NCI-H187 treated with DMSO at 0.1 percent for 48 hours (cell line): ENCODE data around the gene IMPDH1.

Experiments used
- DNase-seq: peaks from one replicate; lab custom pipeline; 2025; lab: John Stamatoyannopoulos, UW

The IMPDH1 gene

DNA sequence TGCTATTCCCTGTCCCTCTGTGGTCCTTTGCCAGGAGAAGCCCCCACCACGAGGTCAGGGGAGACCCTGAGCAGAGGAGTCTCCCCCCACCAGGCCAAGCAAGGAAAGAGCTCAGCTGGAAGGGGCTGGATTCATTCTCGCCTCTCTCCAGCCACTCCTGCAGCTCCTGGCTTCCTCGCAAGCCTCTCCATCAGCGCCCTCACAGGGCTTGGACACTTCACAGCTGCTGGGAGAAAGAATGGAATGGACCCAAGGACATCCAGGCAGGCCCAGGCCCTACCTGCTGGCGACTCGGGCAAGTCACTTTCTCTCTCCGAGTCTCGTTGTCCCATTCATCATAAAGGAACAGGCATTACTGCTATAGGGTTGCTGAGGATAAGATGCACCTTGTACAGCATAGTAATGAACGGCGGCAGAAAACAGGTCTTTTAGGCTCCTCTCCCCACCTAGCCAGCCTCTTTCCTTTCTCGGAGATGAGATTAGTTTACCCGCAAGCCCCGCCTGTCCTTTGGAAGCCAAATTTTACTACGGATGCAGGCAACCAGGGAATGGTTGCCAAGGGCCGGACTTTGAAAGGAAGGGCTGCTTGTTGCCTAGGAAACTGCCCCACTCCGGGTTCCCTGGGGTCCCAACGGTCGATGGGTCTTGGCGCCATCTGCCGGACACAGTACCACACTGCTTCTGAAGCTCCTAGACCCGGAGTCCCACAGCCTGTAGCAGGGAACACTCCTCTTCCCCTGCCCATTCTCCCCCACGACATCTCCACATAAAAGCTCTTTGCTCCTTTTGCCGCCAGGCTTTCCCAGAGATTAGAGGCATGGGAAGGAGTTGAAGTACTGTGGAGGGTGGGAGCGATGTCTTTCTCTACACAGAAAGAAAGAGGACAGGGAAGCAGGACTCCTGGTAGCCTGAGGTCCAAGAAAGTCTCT lies 22.3 kb downstream of the IMPDH1 start:
- no peak for DNase-seq

DNA sequence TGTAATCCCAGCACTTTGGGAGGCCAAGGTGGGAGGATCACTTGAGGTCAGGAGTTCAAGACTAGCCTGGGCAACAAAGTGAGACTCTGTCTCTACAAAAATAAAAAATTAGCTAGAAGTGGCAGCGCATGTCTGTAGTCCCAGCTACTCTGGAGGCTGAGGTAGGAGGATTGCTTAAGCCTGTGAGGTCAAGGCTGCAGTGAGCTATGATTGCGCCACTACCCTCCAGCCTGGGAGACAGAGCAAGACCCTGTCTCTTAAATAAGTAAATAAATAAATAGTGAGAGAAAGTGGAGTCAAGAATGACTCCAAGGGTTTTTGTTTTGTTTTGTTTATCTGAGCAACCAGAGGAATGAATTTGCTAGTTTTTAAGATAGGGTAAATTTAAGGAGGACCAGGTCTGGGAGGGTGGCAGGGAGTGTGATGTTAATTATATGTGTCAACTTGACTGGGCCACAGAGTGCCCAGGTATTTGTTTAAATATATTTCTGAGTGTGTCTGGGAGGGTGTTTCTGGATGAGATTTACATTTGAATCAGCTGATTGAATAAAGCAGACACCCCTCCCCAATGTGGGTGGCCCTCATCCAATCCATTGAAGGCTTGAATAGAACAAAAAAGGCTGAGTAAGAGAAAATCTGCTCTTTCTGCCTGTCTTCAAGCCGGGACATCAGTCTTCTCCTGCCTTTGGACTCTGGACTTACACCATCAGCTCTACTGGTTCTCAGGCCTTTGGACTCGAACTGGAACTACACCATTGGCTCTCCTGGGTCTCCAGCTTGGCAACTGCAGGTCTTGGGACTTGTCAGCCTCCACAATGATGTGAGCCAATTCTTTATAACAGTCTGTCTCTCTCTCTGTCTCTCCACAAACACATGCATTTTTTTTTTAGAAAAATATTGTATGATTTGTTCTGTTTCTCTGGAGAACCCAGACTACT lies 23.5 kb downstream of the IMPDH1 start:
- no peak for DNase-seq

DNA sequence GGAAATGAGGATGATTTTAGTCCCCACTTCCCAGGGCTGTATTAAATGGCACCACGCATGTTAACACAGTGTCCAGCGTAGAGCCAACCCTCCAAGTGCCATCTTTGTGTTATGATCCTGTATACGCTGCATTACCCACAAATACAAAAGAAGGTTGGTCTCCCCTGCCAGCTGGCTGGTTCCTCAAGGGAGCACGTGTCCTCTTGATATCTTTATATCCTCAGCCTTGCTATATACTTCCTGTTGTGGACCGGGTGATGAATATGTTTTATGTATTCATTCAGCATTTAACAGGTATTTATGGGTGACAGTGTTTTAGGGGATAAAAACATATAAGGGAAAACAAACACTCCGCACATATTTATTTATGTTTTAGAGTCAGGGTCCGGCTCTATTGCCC lies 25.1 kb downstream of the IMPDH1 start:
- DNase-seq: no peak

DNA sequence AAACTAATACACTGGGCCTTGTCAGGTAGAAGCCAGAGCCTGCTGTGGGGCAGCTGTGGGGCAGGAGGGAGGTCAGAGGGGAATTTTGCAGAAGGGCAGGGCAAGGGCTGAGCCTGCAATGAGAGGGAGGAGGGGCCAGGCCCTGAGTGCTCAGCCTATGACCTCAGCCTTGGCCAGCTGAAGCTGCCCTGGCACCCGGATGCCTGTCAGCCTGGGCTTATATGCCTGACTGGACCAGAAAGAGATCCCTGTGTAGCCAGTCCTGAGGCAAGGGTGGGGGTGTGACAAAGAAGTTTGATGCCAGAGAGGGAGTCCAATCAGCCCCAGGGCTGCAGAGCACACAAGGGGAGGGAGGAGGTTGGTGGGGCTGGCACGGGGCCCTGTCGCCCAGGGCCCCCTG lies 26.0 kb downstream of the IMPDH1 start:
- DNase-seq: no peak

DNA sequence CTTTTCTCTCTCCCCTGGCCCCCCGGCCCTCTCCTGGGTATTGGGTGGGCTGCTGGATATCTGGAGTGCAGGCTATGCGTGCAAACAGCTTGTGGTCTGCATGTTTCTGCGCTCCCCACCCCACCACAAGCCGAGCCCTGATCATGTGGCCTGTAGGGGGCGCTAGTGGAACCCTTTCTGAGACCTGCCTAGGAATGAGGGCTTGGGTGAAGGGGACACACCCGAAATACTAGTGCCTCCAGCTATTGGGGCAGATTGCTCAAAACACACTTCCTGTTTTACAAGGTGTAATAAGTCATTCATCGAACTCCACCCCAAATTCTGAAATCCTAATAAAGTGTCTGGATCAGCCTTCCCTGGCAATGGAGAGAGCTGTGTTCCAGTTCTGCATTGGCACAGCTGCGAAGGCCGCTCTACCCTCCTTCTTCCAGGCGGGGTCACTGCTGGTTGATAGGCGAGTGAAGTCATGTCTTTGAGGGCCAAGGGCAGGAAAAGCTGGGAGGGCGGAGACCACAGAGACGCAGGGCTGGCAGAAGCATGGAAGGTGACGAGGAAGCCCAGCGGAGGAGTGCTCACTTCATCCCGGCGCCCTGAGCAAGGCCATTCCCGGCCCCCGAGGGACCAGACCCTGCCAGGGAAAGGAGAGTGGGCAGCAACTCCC lies 28.5 kb downstream of the IMPDH1 start:
- DNase-seq: no peak

DNA sequence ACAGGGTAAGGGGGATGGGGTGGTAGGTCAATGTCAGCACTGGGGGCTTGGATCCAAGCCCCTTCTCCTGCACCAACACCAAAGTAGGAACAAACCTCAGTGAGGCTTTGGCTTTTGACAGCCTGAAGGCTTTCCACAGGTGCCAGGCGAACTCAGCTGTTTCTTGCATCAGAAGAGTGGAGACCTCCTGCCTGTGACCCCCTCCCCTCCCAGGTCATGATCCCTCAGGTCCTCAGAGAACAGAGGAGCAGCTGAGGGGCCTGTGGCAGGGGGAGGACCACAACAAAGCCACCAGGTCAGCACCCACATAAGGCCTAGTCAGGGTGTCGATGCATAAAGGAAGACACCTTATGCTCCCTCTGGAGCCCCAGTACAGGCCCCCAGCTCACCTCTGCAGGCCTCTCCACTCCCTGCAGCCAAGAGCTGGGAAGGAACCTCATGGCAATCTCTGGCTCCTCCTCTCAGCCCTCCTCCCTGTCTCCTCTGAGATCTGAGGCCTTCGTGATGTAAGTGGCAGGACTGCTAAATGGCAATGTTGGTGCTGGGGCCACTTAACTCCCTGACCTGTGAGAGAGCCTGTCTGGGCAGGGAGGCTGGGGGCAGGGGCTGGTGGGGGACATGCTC lies 29.2 kb downstream of the IMPDH1 start:
- no peak for DNase-seq

DNA sequence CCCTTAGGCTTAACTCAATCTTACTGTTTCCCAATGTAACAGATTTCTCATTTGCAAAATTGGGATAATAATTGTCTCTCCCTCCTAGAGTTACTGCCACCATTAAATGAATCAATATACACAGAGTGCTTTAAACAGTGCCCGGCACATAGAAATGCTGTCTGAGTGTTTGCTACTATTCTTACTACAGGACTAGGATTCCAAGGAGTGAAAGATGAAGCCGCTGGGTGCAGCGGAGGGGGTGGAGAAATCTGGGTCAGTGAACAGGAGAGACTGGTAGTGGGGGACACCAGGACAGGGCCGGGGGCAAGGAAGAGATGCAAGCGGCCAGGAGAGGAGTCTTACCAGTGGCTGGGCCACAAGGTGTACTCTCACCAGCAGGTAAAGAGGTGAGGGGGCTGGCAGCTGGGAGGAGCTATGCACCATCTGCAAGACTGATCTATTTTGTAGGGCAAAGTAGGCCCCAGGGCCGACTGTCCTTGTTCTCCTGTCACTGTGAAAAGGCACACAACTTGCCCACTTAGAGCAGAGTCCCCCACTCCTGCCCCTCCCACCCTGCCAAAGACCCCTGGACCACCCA lies 29.8 kb downstream of the IMPDH1 start:
- no peak for DNase-seq

DNA sequence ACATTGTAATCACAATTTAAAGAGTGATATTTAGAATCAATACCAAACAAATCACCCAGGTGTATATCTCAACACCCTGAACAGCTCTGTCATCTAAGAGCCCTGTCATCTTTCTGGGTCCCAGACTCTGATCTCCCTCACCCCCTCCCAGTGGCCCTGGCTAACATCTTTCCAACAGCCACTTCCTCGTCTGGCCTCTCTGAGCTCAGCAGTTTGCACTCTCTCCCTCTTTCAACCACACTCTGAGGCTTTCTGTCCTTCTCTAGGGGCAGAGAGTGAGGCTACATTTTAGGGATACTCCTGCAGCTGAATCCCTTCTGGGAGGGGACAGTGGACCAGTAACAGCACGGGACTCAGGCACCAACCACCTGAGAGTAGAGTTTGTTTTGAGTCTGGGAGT lies 31.1 kb downstream of the IMPDH1 start:
- DNase-seq: no peak

DNA sequence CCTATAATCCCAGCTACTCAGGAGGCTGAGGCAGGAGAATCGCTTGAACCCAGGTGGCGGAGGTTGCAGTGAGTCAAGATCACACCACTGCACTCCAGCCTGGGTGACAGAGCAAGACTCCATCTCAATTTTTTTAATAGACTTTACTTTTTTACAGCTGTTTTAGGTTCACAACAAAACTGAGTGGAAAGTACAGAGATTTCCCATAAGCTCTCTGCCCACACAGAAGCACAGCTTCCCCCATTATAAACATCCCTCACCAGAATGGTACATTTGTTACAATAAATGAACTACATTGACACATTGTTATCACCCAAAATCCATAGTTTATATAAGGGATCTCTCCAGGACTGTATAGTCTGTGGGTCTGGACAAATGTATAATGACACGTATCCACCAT lies 33.7 kb downstream of the IMPDH1 start:
- no peak for DNase-seq

DNA sequence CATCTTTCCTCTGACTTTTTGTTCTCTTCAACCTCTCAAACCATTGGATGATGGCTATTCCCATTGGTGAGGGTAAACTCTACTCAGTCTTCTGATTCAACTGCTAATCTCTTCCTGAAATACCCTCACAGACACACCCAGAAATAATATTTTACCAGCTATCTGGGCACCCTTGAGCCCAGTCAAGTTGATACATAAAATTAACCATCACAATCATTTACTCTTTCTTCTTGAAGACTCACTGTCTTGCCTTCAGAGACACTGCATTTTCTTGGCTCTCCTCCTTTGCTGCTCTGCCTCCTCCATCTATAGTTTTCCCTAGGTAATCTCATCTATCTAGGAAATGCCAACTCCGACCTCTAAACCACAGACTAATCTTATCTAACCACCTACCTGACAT lies 35.7 kb downstream of the IMPDH1 start:
- DNase-seq: no peak

DNA sequence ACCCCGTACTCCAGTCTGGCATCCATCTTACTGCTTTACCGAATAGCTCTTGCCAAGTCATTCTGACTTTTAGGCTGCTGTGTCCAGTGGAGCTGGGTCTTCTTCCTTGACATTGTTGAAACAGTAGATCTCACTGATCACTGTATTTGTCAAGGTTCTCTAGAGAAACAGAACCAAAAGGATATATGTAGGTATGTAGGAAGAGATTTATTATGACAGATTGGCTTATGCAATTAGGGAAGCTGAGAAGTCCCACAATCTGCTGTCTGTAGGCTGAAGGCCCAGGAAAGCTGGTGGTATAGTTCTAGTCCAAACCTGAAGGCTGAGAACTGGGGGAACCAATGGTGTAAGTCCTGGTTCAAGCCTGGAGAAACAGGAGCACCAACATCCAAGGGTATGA lies 36.2 kb downstream of the IMPDH1 start:
- DNase-seq: no peak

DNA sequence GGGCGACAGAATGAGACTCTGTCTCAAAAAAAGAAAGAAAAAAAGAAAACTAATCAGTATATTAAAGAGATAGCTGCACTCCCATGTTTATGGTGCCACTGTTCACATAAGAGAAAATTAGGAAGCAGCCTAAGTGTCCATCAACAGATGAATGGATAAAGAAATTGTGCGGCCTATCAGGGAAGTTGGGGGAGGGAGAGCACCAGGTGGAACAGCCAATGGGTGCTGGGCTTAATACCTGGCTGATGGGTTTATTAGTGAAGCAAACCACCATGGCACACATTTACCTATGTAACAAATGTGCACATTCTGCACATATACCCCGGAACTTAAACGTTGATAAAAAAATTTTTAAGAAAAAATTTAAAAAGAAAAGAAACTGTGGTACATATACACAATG lies 39.3 kb downstream of the IMPDH1 start:
- no peak for DNase-seq

DNA sequence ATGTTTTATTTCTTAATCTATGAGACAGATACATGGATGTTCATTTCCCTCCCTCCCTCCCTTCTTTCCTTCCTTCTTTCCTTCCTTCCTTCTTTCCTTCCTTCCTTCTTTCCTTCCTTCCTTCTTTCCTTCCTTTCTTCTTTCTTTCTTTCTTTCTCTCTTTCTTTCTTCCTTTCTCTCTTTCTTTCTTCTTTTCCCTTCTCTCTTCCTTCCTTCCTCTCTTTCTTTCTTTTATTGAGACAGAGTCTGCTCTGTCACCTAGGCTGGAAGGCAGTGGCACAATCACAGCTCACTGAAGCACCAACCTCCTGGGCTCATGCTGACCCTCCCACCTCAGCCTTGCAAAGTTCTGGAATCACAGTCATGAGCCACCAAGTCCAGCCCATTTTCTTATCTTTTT lies 42.8 kb downstream of the IMPDH1 start:
- no peak for DNase-seq

DNA sequence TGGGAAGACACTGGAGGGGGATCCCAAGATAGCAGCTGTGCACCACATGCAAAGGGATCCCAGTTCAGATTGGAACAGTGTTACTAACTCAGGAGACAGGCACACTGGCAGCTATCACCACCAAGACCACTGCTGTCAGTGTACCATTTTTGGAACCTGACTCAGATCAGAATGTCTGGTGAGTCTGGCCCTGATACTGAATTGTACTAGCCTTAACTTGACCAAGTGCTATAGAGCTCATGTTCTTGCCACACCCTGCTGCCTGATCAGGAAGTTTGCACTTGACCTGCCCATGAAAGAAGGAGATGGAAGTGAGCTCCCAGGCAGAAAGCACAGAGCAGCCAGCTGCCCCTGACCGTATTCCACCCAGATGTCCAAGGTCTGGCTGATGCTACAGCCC lies 43.5 kb downstream of the IMPDH1 start:
- no peak for DNase-seq

DNA sequence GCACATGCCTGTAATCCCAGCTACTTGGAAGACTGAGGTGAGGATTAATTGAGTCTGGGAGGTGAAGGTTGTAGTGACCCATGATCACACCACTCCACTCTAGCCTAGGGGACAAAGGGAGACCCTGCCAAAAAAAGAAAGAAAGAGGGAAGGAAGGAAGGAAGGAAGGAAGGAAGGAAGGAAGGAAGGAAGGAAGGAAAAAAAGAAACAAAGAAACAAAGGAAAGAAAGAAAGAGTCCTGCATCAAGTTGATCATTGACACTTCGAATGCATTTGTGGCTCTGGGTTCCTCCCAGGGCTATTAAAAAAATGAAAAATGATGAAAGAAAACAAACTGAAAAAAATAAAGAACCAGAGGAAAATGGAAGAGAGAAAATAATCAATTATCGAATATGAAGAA lies 44.4 kb downstream of the IMPDH1 start:
- no peak for DNase-seq

DNA sequence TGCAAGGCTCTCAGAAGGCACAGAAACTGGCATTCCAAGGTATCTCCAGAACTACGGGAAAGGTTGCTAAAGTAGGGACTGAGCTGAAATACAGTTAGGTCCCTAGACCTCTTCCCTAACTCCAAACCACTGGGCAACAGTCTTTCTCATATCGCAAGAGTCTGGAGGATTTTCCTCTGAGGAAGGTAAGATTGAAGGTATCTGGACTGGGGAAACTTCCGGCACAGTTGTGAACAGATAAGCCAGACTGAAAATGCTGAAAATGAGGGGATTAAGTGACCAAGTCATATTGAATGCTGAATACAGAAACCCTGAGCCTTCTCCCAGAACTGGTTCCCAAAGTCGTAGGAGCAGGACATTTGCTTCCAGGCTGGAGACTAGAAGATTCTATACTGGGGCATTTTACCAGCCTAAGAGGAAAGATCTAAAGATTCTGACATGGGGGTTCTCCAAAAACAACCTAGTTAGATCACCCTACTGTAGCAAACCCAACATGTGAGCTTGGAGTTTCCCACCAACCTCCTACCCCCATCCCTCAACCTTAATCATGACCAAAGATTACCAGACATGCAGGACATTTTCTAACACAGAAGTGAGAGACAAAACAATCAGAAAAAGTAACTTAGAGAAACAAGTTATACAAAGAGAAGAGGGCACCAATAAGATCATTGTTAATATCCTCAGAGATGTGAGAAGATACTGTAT lies 45.5 kb downstream of the IMPDH1 start:
- no peak for DNase-seq

DNA sequence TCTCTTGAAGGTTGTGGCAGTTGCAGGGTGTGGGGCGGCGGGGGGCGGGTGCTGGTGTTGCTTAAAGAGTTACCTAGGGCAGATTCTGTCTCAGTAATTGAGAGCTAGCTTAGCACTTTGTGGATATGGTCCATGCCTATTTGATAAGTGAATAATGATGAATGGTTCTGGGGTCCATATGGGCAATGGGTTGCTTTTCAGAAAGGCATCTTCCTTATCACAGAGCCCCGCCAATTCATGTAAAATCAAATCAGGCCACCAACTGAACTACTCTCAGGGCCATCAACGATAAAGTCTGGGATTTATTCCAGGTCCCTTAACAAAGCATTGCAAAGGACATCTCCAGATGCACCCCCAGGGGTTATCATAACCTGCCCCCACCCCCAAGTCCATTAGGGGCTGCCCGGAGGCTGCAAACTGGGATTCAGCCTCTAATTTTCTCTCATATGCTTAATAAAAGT lies 46.5 kb downstream of the IMPDH1 start:
- no peak for DNase-seq

DNA sequence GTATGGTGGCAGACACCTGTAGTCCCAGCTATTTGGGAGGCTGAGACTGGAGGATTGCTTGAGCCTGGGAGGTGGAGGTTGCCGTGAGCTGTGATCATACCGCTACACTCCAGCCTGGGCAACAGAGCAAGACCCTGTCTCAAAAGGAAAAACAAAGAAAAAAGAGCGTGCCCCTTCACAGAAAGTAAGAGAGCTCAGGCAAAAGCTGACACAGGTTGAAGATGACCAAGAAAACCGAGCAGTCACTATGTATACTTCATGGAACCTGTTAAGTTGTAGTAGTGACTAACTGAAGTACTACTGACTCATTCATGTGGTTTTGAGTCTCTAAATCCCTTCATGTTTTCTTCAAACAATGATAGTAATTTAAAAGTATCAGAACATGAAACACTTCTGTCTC lies 47.1 kb downstream of the IMPDH1 start:
- DNase-seq: no peak

DNA sequence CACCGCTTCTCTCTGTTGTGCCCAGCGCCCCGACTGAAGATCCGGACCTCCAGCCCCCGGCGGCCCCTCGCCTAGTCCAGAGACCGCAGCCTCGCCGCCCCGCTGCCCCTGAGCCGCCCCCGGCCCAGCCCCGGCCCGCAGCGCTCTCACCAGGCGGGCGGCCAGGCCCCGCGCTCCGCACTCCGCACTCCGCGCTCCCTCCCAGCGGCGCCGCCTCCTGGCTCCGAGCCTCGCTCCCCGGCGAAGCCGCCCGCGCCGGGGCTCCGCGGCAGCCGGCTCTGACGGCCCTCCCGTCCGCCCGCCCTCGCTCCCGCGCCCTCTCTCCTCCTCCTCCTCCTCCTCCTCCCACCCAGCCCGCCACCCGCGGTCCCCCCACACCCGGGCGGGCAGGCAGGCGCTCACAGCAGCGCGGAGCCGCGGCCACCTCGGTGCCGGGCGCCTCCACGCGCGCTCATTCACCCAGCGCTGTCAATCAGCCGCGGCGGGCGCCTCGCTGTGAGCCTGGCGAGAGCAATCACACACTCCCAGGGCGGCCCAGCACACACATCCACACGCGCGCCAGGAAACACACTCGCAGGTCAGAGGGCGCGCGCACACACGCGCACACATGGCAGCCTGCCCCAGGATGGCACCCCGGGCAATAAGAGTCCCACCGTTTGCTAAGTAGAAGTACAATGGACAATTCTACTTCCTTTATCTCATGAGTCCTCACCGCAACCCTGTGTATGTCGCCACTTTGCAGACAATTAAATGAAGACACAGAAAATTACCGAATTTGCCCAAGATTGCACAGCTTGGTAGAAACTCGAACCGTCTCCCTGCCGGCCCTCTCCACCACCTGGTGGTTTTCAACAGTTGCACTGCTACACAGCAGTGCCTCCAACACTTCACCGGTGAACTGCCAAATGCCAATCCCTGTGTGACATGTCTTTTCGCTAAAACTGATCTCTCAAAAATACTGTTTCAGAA lies 48.1 kb downstream of the IMPDH1 start, which contains the start of gene PRRT4:
PRRT4 (minus strand) TSS at position 280 of the 969 bp plus-strand sequence.
- DNase-seq: no peak

DNA sequence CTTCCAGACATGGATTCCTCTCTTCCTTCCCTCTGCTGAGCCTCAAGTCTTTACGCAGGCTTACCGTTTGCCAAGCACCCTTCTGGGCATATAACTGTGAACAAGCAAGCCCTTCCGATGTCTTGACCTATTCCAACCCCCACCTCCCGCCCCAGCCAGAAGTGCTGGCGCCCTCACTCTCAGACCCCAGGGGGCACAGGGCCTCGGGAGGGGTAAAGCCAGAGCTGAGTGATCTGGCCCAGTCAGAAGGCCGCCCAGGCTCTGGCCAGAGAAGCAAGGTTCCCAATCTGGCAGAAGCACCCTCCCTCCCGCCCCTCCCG lies 49.5 kb downstream of the IMPDH1 start:
- DNase-seq: no peak
